ENCODE data around the gene IRGM.

DNA sequence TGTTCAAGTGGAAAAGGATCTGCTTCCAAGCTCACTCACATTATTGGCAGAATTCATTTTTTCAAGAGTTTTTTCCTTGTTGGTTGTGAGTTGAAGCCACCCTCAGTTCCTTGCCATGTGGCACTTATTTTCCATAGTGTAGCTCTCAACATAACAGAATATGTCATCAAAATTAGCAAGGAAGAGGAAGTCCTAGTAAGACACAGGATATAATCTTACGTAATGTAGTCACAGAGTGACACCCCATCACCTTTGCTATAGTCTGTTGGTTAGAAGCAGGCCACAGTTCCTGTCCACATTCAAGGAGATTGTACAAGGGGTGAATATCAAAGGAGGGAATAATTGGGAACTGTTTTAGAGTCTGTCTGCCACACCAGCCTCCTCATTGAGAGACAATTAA lies 15.7 kb downstream of the IRGM start:
- TF ChIP-seq EP300 (IDR thresholded peaks at IDR 0.05; ENCODE audit: borderline replicate concordance), result no peak
- TF ChIP-seq CREB1 (IDR thresholded peaks at IDR 0.05; ENCODE audit: low read depth), result no peak
- TF ChIP-seq TAF1 (IDR thresholded peaks at IDR 0.05; ENCODE audit: low read depth), result no peak

Measured in Ishikawa (cell line).